ENCODE results near the gene YJEFN3. TPM values are rescaled to one million over a fixed set of nuclear protein-coding genes. Genes with fewer than 3 reads are reported as not detected.

Gene YJEFN3
- total and polyA plus RNA-seq, 10 of the 15 experiments (the other 5 are each of a cell fraction or from before 2014, with no cell fraction given) = 0.05 to 6.9 (median 3.5) TPM

DNA sequence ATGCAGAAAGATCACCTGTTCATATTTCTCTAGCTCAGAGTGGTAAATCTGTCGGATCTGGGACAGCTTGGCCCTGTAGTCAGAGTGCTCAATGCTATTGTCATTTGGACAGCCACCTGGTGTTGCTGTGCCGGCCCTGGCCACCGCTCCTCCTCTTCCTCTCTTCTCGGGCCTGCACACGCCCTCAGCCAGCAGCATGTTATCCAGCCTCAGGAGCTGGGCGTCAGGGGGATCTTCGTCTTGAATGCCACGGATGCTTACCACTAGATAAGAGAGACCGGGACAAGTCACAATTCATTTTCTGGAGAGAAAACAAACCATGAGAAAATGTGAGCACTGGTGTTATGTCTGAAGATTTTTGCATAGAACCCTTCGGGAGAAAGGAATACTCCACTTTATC lies 41.9 kb downstream of the YJEFN3 start (continued):
- TF ChIP-seq, protein P1, sequence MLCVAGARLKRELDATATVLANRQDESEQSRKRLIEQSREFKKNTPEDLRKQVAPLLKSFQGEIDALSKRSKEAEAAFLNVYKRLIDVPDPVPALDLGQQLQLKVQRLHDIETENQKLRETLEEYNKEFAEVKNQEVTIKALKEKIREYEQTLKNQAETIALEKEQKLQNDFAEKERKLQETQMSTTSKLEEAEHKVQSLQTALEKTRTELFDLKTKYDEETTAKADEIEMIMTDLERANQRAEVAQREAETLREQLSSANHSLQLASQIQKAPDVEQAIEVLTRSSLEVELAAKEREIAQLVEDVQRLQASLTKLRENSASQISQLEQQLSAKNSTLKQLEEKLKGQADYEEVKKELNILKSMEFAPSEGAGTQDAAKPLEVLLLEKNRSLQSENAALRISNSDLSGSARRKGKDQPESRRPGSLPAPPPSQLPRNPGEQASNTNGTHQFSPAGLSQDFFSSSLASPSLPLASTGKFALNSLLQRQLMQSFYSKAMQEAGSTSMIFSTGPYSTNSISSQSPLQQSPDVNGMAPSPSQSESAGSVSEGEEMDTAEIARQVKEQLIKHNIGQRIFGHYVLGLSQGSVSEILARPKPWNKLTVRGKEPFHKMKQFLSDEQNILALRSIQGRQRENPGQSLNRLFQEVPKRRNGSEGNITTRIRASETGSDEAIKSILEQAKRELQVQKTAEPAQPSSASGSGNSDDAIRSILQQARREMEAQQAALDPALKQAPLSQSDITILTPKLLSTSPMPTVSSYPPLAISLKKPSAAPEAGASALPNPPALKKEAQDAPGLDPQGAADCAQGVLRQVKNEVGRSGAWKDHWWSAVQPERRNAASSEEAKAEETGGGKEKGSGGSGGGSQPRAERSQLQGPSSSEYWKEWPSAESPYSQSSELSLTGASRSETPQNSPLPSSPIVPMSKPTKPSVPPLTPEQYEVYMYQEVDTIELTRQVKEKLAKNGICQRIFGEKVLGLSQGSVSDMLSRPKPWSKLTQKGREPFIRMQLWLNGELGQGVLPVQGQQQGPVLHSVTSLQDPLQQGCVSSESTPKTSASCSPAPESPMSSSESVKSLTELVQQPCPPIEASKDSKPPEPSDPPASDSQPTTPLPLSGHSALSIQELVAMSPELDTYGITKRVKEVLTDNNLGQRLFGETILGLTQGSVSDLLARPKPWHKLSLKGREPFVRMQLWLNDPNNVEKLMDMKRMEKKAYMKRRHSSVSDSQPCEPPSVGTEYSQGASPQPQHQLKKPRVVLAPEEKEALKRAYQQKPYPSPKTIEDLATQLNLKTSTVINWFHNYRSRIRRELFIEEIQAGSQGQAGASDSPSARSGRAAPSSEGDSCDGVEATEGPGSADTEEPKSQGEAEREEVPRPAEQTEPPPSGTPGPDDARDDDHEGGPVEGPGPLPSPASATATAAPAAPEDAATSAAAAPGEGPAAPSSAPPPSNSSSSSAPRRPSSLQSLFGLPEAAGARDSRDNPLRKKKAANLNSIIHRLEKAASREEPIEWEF (IDR thresholded peaks at IDR 0.05; ENCODE audit: insufficient replicate concordance, low read depth, low read length) = no peak
- TF ChIP-seq MLLT1 (IDR thresholded peaks at IDR 0.05) = no peak
- TF ChIP-seq RBBP5 (conservative IDR thresholded peaks at IDR 0.05) = no peak
- TF ChIP-seq NRF1 (conservative IDR thresholded peaks at IDR 0.05; ENCODE audit: low read depth, low read length) = no peak

All from GM12878 (cell line).